EH (cell line): Measurements from ENCODE around the gene IL18RAP.

ENCODE experiments used
- DNase-seq: peaks from one replicate; pipeline ENCODE4 v3.0.0-alpha.2; 2015; ENCODE audit warnings: low read depth

The IL18RAP gene

DNA sequence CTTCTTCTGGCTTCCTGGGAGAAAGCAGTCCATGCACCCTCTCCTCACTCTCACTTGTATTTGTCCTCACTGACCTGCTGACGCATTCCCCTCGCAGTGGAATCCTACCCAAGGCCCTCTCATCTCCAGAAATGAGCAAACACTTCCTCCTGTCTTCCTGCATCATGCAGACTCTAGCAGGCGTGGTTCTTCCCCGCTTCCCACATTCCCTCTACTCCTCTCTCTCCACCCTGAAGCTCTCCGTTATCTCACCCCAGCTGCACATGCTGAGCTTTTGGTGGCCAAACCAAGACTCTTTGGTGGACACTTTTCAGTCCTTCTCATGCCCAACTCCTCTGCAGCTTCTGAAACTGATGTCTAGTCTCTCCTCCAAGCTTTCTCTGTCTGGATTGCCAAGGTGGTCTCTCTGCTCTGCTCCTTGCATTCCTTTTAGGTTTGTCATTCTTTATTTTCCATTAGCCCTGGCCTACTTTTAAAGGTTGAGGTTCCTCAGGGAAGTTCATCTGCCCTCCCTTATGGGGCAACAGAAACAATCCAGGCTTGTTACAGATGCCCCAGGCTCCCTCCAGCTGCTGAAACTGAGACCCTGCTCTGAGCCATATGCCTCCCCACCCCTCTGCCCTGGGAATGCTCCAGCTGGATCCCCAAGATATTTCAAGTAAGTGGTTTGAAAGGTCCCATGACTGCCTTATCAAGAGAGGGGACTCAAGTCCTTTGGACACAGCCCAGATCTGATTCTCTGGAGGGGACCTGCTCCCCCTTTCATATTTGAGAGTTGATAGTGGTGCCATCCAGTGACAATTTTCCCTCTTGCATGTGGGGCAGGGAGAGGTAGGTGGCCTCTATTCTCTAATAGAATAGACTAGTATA lies 835 bp upstream of the IL18RAP start:
- DNase-seq = no peak

- no peak for DNase-seq
Measured at GRCh38 chr2:102423368-102423767, 408 bp downstream of the IL18RAP start.

GRCh38 chr2:102424754-102425153 lies 1.8 kb downstream of the IL18RAP start:
- no peak for DNase-seq

- no peak for DNase-seq
Measured at GRCh38 chr2:102425441-102426132, 2.6 kb downstream of the IL18RAP start.

- DNase-seq = no peak
Measured at GRCh38 chr2:102427249-102427648, 4.3 kb downstream of the IL18RAP start.

- no peak for DNase-seq
Measured at GRCh38 chr2:102428573-102428972, 5.6 kb downstream of the IL18RAP start.

DNA sequence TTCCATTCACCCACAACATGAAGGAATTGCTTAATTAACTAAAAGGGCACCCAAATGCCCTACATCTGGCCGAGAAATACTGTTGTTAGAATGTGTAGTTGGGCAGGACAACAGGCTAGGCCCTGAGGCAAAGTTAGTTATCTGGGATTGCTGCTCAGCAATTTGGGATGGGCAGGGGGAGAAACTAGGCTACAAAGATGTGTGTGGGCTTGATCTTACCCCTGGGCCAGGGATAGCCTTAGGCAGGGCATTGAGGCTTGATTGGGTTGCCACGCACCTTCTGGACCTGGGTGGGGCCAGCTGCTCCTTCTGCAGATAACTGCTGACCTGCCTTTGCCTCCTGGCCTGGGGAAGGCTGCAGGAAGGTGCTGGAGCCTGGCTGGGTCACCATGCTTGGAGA lies 9.4 kb downstream of the IL18RAP start:
- no peak for DNase-seq

DNA sequence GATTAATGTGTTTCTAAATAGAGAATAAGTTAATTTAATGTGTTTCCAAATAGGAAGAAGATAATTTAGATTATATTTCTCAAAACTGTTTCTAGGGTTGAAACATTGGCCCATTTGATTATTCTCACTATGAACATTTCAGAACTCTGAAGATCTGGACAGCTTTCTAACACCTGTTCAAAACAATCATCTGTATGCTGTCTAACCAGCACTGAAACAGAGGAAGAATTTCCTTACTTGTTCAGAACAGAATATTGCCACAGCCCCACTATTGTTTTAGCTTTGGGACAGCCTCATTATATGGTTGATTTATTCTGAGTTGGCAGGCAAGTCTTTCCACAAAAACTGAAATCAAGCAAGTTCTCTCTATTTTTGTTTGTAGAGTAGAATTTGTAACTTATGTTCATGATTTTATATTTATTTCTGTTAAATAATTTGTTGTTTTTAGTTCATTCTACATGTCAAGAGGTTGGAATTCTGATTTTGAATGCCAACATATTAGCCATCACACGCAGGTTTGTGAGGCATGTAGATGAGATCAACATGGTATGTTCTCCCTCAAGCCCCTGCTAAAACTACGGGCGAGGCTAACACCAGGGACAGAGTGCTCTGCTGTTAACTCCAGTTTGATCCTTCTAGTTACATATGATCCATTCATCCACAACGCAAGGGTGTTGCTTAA lies 11.2 kb downstream of the IL18RAP start:
- DNase-seq = no peak

GRCh38 chr2:102434655-102435381 lies 11.9 kb downstream of the IL18RAP start:
- no peak for DNase-seq

GRCh38 chr2:102435741-102436140 lies 12.8 kb downstream of the IL18RAP start:
- DNase-seq = no peak

- peak; percentile 27 for DNase-seq
Measured at GRCh38 chr2:102436323-102436722, 13.4 kb downstream of the IL18RAP start.

DNA sequence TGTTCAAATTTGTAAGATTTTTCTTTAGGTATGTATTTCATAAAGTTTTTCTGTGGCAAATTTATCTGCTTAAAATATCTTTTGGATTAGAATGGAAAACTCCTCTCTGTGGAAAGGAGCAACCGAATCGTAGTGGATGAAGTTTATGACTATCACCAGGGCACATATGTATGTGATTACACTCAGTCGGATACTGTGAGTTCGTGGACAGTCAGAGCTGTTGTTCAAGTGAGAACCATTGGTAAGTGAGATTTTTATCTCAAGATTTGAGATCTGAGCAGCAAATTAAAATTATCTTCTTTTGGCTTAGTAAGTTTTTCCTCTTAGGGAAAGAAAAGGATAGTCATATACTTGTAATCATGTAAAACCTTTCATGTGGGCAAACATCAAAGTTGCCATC lies 14.2 kb downstream of the IL18RAP start:
- DNase-seq = no peak

- DNase-seq = no peak
Measured at GRCh38 chr2:102438111-102438510, 15.2 kb downstream of the IL18RAP start.

DNA sequence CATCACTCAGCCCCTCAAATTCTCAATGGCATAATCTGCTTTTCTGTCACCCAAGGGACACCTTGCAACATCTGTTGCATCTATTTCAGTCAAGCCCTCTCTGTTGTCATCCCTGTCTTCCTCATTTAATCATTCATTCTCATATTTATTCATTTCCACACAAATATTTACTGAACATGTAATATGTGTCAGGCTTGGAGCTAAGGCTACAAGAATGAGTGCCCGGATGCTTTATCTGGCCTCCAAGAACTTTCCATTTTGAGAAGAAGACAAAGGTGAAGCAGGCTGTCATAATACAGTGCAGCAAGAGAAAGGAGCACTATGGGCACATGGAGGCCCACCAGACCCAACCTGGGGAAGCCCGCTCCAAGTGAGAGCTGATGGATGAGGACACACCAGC lies 15.6 kb downstream of the IL18RAP start:
- no peak for DNase-seq

- peak; percentile 51 for DNase-seq
Measured at GRCh38 chr2:102439065-102439695, 16.2 kb downstream of the IL18RAP start.

- DNase-seq = peak; percentile 30
Measured at GRCh38 chr2:102442967-102443828, 20.2 kb downstream of the IL18RAP start.

DNA sequence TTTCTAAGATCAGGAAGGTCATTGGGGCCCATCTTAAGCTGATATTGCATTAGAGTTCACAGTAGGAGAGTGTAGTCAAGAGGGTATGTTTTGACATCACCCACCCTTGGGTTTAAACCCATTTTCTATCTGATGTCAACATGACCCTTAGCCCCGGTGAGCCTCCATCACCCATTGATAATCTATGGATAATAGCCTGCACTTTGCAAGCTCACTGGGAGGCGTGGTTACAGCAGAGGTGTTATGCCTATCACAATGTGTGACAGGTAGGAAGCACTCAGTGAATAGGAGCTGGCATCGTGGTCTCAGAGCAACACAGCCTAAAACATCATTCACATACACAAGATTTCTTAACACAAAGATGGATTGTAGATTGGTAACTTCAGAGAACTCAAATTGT lies 21.3 kb downstream of the IL18RAP start:
- DNase-seq = no peak

GRCh38 chr2:102446936-102447335 lies 24.0 kb downstream of the IL18RAP start:
- no peak for DNase-seq

DNA sequence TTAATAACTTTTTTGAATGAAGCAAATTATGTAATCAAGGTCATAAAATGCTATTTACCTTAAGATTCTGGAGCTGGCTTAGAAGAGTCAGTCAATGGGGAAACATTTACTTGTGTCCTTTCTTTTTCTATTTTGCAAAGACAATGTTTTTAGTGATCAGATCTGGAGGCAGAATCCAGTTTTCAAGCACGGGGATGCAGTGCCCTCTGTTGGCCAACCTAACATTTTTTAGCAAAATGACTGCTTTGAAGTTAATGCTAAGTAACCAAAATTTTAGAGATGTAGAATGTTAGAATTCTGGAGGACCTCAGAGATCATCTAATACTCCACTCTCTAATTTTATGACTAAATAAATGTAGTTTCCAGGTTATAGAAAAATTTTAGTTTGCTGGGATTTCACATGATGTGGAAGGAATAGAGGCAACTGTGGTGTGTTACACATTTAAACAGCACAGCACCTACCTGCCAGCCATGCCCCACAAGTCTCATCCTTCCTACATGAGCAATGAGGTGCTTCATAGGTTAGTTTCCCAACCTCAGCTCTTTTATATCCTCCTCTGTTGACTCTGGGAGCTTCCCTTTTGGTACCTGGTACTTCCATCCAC lies 26.5 kb downstream of the IL18RAP start:
- DNase-seq = peak; percentile 48

GRCh38 chr2:102451968-102452367 lies 29.0 kb downstream of the IL18RAP start:
- DNase-seq = no peak
